ENCODE data around the gene QKI. TPM values are rescaled to one million over a fixed set of nuclear protein-coding genes. Genes with fewer than 3 reads are reported as not detected.

The QKI gene
- total RNA-seq, 1 experiment from 2014 or later, result 217 TPM

GRCh38 chr6:163391985-163392384 is 22.5 kb upstream of the QKI start:
- DNase-seq (ENCODE audit: low read depth), result peak; percentile 67

GRCh38 chr6:163392533-163392932 is 22.0 kb upstream of the QKI start:
- DNase-seq (ENCODE audit: low read depth), result peak; percentile 51

- DNase-seq (ENCODE audit: low read depth), result no peak
Observed at GRCh38 chr6:163393923-163394322, 20.6 kb upstream of the QKI start.

DNA sequence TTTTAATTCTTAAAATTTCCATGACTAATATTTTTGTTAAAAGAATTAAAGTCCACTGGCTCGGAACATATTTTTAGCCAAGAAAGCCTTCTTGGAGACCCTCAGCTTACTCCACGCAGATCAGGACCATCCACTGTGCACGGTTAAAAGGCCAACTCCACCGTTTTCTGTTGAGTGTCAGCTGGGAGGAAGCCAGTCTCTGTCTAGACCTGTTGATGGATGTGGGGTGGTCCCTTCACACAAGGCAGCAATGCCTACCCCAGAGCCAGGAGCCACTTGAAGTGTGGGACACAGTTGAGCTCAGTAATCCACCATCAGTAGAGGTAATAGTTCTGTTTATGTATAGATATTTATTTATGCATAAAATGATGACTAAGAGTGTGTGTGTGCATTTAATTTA is 19.9 kb upstream of the QKI start:
- DNase-seq (ENCODE audit: low read depth), result no peak

- DNase-seq (ENCODE audit: low read depth), result no peak
Observed at GRCh38 chr6:163395122-163395830, 19.2 kb upstream of the QKI start.

GRCh38 chr6:163395831-163396185 is 18.7 kb upstream of the QKI start:
- DNase-seq (ENCODE audit: low read depth), result no peak

- DNase-seq (ENCODE audit: low read depth), result no peak
Observed at GRCh38 chr6:163397326-163397725, 17.2 kb upstream of the QKI start.

DNA sequence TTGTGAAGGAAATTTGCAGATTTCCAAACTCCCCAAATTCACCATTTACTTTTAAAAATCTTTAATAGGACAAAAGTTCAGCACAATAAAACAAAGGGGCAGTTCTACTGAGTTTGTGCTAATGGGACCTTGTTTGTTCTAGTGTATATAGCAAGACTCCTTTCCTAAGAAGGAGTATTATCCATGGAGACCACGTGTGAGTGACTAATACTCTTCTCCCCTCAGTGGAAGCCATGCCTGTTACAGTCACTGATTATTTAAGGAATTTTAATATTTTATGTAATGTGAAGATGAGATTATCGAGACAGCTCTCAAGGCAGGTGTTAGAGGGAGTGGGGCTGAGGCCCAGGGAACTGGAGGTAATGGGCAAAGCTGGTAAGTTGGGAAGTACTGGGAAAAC is 16.4 kb upstream of the QKI start:
- no peak for DNase-seq (ENCODE audit: low read depth)

- DNase-seq (ENCODE audit: low read depth), result no peak
Observed at GRCh38 chr6:163398815-163399214, 15.7 kb upstream of the QKI start.

GRCh38 chr6:163400509-163400908 is 14.0 kb upstream of the QKI start:
- DNase-seq (ENCODE audit: low read depth), result no peak

GRCh38 chr6:163401039-163401885 is 13.3 kb upstream of the QKI start:
- DNase-seq (ENCODE audit: low read depth), result no peak

- DNase-seq (ENCODE audit: low read depth), result no peak
Observed at GRCh38 chr6:163402616-163403015, 11.9 kb upstream of the QKI start.

DNA sequence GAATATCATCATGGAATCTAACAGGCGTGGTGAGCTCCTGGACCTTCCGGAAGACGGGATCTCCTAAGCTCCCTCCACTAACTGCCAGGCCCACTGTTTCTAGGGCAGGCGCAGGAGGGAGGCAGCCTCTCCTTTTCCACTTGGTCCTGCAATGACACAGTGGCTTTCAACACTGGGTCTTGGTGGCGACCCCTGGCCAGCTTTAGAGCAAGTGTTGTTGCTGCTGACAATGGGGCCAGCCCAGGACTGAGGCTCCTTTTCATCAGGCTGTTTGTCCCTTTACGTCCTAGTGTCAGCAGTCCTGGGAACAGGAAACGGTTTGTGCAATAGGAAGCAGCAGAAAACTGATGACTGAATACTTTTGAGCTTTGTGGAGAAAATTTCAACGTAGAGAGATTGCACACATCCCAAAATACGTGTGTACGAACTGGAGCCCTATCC is 9.7 kb upstream of the QKI start:
- DNase-seq (ENCODE audit: low read depth), result no peak

DNA sequence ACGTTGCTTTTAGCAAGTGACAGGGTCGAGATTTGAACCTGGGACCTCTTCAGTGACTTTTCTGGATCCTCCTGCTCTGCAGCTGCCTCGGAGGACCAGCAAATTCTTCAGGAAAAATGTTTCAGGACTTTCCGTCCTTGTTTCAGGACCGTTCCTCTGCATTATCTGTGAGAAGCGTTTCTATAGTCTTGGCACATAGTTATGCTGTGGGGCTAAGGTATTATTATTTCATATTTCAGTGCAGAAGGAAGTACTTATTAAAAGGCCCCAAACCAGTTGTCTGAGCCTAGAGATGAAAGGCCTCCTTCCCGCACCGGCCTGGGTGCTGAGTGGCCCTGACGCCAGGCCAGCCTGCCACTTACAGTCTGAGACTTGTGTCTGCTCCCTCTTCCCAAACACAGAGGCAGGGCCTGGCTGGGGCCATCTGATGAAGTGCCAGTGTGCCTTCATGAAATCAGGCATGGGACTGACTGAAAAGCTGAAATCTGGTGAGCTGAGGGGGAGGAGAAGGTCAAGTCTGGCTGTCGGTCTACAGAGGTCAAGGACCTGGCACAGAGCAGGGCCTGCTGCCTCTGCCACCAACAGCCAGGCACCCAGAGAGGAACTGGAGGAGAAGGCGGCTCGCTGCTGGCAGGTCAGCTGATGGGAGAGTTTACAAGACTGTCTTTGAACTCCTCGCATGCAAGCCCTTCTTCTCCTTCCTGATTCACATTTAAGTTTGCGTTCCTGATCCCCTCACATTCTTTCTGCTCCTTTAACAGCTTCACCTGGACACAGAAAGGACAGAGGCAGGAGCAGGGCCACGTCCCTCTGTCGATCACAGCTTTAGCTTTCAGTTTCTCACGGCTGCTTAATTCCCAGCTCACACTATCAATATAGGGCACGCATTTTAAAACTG is 8.9 kb upstream of the QKI start:
- peak; percentile 42 for DNase-seq (ENCODE audit: low read depth)

GRCh38 chr6:163406366-163406765 is 8.2 kb upstream of the QKI start:
- DNase-seq (ENCODE audit: low read depth), result no peak

DNA sequence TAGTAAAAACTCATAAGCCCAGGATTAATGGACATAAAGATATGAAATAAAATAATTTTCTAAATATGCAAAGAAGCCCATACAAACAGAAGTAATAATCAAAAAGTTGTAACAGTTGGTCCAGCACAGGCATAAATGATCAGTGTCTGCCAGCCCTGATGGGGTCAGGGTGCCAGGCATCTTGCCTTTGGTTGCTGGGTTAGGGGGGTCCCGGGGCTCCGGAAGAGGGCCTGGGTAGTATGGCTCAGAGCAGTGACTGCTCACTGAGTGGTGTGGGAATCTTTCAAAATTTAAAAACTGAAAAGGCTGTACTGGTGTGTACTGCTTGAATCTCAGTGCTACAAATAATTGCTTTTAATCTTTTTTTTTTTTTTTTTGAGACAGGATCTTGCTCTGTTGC is 7.7 kb upstream of the QKI start:
- DNase-seq (ENCODE audit: low read depth), result no peak

DNA sequence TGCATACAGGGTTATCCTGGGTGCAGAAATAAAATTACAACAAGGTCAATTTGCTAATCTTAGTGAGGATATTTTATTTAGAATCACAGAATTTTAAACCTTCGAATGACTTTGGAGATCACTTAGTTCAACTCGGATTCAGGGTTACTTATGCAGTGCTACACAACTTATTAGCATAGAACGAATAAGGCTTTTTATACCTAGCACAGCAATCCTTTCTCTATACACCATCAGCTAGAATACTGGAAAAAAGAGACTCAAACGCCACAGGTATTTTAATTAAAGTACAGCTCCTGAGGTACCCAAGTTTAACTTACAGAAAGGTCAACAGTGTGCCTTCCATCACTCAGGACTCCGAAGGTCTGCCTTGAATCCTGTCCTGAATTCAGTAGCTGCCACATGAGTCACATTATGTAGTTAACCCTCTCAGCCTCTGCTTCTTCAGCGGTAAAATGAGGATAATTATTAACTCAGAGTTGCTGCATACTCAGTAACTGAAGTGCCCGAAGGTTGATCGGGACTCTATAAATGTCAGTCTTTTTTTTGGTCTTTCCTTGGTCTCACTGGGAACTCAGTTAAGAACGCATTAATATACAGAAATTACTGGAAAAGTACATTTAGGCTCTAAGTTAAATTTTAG is 6.0 kb upstream of the QKI start:
- DNase-seq (ENCODE audit: low read depth), result no peak

GRCh38 chr6:163409712-163410111 is 4.8 kb upstream of the QKI start:
- DNase-seq (ENCODE audit: low read depth), result no peak

- DNase-seq (ENCODE audit: low read depth), result no peak
Observed at GRCh38 chr6:163412341-163412740, 2.2 kb upstream of the QKI start.

GRCh38 chr6:163412801-163413344 is 1.6 kb upstream of the QKI start:
- no peak for DNase-seq (ENCODE audit: low read depth)

GRCh38 chr6:163413345-163414116 is 987 bp upstream of the QKI start:
- peak; percentile 97 for DNase-seq (ENCODE audit: low read depth)

All from Daoy (cell line).